SK-N-SH (cell line): ENCODE results near the gene EGF.

Source experiments
- CHD2 ChIP-seq: fragments of 150-350 bp; IDR thresholded peaks from 2 replicates; pipeline ENCODE4 v1.6.1; 2018; ENCODE audit warnings: low read length; ENCODE audit not compliant: partially characterized antibody
- CTCF ChIP-seq: fragments of 200-600 bp; sonication (generic); IDR thresholded peaks from 2 replicates; pipeline ENCODE4 v1.6.1; 2017; ENCODE audit warnings: antibody characterized with exemption, mild to moderate bottlenecking, moderate library complexity
- FOXM1 ChIP-seq: IDR thresholded peaks from 2 replicates; pipeline ENCODE4 v1.4.0; 2012; ENCODE audit warnings: low read depth, mild to moderate bottlenecking
- POLR2AphosphoS5 ChIP-seq: IDR thresholded peaks from 2 replicates; pipeline ENCODE4 v1.6.1; 2012; ENCODE audit warnings: low read depth, low read length
- TAF1 ChIP-seq: IDR thresholded peaks from 2 replicates; pipeline ENCODE4 v1.6.1; 2012; ENCODE audit warnings: low read depth, mild to moderate bottlenecking, low read length, moderate library complexity, borderline replicate concordance
- TF ChIP-seq, protein P1 (sequence below): IDR thresholded peaks from 2 replicates; pipeline ENCODE4 v1.6.1; 2012; ENCODE audit warnings: mild to moderate bottlenecking, low read depth, low read length, moderate library complexity

- TF ChIP-seq CHD2 = no peak
- TF ChIP-seq TAF1 = no peak
- TF ChIP-seq, protein P1, sequence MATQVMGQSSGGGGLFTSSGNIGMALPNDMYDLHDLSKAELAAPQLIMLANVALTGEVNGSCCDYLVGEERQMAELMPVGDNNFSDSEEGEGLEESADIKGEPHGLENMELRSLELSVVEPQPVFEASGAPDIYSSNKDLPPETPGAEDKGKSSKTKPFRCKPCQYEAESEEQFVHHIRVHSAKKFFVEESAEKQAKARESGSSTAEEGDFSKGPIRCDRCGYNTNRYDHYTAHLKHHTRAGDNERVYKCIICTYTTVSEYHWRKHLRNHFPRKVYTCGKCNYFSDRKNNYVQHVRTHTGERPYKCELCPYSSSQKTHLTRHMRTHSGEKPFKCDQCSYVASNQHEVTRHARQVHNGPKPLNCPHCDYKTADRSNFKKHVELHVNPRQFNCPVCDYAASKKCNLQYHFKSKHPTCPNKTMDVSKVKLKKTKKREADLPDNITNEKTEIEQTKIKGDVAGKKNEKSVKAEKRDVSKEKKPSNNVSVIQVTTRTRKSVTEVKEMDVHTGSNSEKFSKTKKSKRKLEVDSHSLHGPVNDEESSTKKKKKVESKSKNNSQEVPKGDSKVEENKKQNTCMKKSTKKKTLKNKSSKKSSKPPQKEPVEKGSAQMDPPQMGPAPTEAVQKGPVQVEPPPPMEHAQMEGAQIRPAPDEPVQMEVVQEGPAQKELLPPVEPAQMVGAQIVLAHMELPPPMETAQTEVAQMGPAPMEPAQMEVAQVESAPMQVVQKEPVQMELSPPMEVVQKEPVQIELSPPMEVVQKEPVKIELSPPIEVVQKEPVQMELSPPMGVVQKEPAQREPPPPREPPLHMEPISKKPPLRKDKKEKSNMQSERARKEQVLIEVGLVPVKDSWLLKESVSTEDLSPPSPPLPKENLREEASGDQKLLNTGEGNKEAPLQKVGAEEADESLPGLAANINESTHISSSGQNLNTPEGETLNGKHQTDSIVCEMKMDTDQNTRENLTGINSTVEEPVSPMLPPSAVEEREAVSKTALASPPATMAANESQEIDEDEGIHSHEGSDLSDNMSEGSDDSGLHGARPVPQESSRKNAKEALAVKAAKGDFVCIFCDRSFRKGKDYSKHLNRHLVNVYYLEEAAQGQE = no peak
- TF ChIP-seq FOXM1 = no peak
- peak; percentile 86 for TF ChIP-seq CTCF
- no peak for TF ChIP-seq POLR2AphosphoS5
Measured at GRCh38 chr4:109977854-109978501, 65.3 kb downstream of the EGF start.
